AML-193 (cell line): Measurements from ENCODE around the gene CUTA.

Source experiments
- DNase-seq, 2 experiments: peaks; one replicate each; lab custom pipeline; 2025; lab: John Stamatoyannopoulos, UW

CUTA gene

GRCh38 chr6:33439956-33440648, 22.2 kb upstream of the CUTA start:
- DNase-seq: no peak

GRCh38 chr6:33438978-33439594, 21.2 kb upstream of the CUTA start:
- DNase-seq: no peak

GRCh38 chr6:33437666-33438065, 19.8 kb upstream of the CUTA start:
- no peak for DNase-seq

- no peak for DNase-seq
These were observed 17.1 kb upstream of the CUTA start for GRCh38 chr6:33434961-33435360.

- no peak for DNase-seq
These were observed 15.8 kb upstream of the CUTA start for GRCh38 chr6:33433544-33434191.

- DNase-seq: no peak
These were observed 15.2 kb upstream of the CUTA start for GRCh38 chr6:33433001-33433543.

- DNase-seq: no peak
These were observed 14.6 kb upstream of the CUTA start for GRCh38 chr6:33432546-33432945.

- DNase-seq: no peak
These were observed 14.1 kb upstream of the CUTA start for GRCh38 chr6:33431880-33432541.

- peak; percentile 33 to 46 for DNase-seq
These were observed 13.3 kb upstream of the CUTA start for GRCh38 chr6:33430991-33431879.

GRCh38 chr6:33430334-33430733, 12.4 kb upstream of the CUTA start:
- DNase-seq: no peak

GRCh38 chr6:33429750-33430052, 11.8 kb upstream of the CUTA start:
- no peak for DNase-seq

- DNase-seq: no peak
These were observed 11.3 kb upstream of the CUTA start for GRCh38 chr6:33428966-33429749.

GRCh38 chr6:33428224-33428965, 10.5 kb upstream of the CUTA start:
- peak; percentile 53 to 74 for DNase-seq

GRCh38 chr6:33427585-33428223, 9.8 kb upstream of the CUTA start:
- no peak for DNase-seq

- DNase-seq: no peak
These were observed 8.9 kb upstream of the CUTA start for GRCh38 chr6:33426590-33427511.

- peak; percentile 84 to 86 for DNase-seq
These were observed 8.0 kb upstream of the CUTA start for GRCh38 chr6:33425668-33426577.

GRCh38 chr6:33424855-33425667, 7.2 kb upstream of the CUTA start:
- DNase-seq: no peak
